AG09309 (cell line): ENCODE measurements around the gene SIX5.
A peak's percentile ranks its signal among the peaks of the same experiment; 100 is the strongest.

Experiments
- DNase-seq: peaks from one replicate; pipeline ENCODE4 v3.0.0-alpha.2; 2010; ENCODE audit warnings: low read depth
- H3K4me3 ChIP-seq: 2 replicates; pipeline ENCODE4 v1.5.1; 2011; ENCODE audit warnings: mild to moderate bottlenecking, low read depth, low read length, moderate library complexity; ENCODE audit not compliant: control insufficient read depth
- TF ChIP-seq, protein P1 (sequence below): IDR thresholded peaks from 2 replicates; pipeline ENCODE4 v1.5.1; 2011; ENCODE audit warnings: mild to moderate bottlenecking, low read depth, low read length, inconsistent platforms; ENCODE audit not compliant: insufficient read depth, control insufficient read depth; ENCODE audit errors: missing control alignments

SIX5 gene

DNA sequence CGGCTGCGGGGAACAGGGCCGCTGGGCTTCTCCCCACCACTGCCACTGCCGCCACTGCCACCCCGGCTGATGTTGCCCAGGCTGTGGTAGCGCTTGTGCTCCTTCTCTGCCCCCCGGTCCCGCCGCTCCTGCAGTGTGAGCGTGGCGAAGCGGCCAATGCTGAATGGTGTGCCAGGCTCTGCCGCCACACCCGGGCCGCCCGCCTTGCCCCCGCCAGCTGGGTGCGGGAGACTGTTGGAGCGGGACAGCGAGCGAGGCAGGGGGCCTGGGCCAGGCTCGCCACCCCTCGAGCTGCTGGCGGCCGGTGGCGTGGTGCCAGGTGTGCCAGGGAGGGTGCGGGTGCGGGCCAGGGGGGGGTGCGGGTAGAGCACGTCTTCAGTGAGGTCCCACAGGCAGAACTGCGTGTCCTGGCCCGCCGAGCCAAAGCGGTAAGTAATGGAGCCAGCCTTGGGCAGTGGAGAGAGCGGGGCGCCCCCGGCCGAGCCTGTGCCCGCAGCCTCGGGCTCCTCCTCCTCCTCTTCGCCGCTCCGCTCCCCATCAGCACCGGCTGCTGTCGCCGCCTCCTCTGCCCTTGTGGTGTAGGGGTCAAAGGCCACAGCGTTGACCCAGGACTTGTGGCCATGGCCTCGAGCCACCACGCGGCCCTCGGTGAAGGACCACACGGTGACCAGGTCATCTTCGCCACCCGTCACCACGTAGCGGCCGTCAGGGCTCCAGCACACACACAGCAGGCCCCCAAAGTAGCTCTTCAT lies 16.9 kb upstream of the SIX5 start:
- TF ChIP-seq, protein P1, sequence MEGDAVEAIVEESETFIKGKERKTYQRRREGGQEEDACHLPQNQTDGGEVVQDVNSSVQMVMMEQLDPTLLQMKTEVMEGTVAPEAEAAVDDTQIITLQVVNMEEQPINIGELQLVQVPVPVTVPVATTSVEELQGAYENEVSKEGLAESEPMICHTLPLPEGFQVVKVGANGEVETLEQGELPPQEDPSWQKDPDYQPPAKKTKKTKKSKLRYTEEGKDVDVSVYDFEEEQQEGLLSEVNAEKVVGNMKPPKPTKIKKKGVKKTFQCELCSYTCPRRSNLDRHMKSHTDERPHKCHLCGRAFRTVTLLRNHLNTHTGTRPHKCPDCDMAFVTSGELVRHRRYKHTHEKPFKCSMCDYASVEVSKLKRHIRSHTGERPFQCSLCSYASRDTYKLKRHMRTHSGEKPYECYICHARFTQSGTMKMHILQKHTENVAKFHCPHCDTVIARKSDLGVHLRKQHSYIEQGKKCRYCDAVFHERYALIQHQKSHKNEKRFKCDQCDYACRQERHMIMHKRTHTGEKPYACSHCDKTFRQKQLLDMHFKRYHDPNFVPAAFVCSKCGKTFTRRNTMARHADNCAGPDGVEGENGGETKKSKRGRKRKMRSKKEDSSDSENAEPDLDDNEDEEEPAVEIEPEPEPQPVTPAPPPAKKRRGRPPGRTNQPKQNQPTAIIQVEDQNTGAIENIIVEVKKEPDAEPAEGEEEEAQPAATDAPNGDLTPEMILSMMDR = no peak
- no peak for DNase-seq
- no peak overlapping the region for H3K4me3 ChIP-seq

DNA sequence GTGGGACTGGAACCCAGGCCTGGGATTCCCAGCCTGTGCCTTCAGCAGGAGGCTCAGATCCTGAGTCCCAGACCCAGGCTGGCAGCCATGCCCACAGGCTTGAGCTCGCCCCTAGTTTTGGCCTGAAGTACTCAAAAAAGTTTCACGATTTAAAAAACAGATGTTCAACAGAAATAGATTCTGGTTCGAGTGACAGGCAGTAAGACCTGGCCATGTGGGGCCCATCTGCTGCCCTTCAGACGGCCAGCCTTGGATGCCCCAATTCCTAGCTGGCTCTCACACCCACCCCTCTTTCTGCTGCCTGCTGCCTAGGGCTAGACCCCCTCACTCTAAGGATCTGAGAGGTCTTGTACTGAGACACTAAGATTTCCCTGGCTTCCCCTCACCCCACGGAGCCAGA lies 16.0 kb upstream of the SIX5 start:
- TF ChIP-seq, protein P1 = no peak
- DNase-seq = no peak
- no peak overlapping the region for H3K4me3 ChIP-seq

DNA sequence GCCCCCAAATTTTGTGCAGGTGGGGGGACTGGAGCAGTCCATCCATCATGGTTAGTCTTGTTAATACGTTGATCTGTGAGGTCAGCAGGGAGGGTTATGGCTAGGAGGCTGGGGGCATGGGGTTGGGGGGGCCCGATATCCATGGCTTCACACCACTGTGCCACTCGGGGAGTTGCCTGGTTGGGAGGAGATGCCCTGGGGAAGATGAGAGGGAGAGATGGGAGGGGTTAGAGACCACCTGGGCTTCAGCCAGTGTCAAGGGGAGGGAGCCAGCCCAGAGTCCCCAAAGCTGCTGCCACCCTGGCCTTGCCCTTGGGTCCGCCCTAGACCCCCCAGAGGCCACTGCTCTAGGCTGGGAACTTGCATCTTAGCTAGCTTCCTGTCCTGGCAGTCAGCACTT lies 15.0 kb upstream of the SIX5 start:
- H3K4me3 ChIP-seq = no peak overlapping the region
- no peak for DNase-seq
- TF ChIP-seq, protein P1 = no peak

GRCh38 chr19:45782820-45783785 lies 14.1 kb upstream of the SIX5 start:
- TF ChIP-seq, protein P1 = no peak
- H3K4me3 ChIP-seq = peak overlapping the region; percentile 72
- peak; percentile 46 for DNase-seq

- TF ChIP-seq, protein P1 = no peak
- H3K4me3 ChIP-seq = peak within 1 kb of the TSS; percentile 72
- DNase-seq = no peak
Observed at GRCh38 chr19:45782162-45782691, 13.2 kb upstream of the SIX5 start, which contains the start of gene DMPK. TSS of gene DMPK (minus strand) at chr19:45782490. CDS start at chr19:45782352, 138 bp downstream.
